ENCODE results near the gene CD300H. TPM values are rescaled to one million over a fixed set of nuclear protein-coding genes. Genes with fewer than 3 reads are reported as not detected.

The CD300H gene
- total RNA-seq, 1 experiment from 2014 or later: not detected

- Histone ChIP-seq H3K9me3 (ENCODE audit: low read length) (no peaks in the 10 kb centered on the region), H3K79me2 (ENCODE audit: low read length) (no peaks in the 10 kb centered on the region), H4K20me1 (ENCODE audit: low read length) (no peaks in the 10 kb centered on the region), H3K27ac (ENCODE audit: low read length) (no peak overlapping the region), H3F3A (ENCODE audit: low read length, unreplicated experiment) (no peaks in the 10 kb centered on the region), H2AFZ (ENCODE audit: low read length) (no peak overlapping the region), H3K9me2 (replicated peaks; ENCODE audit: low read length) (no peaks in the 10 kb centered on the region), H3K27me3 (ENCODE audit: low read length) (peaks cover 72% of the 10 kb centered on the region), H3K4me2 (ENCODE audit: low read length) (no peak overlapping the region), H3K9ac (ENCODE audit: low read length) (no peak overlapping the region), H3K4me3 (ENCODE audit: low read length) (no peak overlapping the region), H3K36me3 (ENCODE audit: low read depth, low read length) (no peaks in the 10 kb centered on the region), H3K4me1 (ENCODE audit: insufficient read depth, low read length) (no peaks in the 10 kb centered on the region)
- DNase-seq (no peak), ATAC-seq (no peak)
- no peak for TF ChIP-seq CTCF (conservative IDR thresholded peaks at IDR 0.05; ENCODE audit: low read depth, low read length)
- no peak for TF ChIP-seq EZH2phosphoT487 (IDR thresholded peaks at IDR 0.05; ENCODE audit: borderline replicate concordance, low read length)
- no peak for TF ChIP-seq EZH2 (IDR thresholded peaks at IDR 0.05; ENCODE audit: low read length, unreplicated experiment)
- POLR2A ChIA-PET (ENCODE audit: unreplicated experiment): no interaction called here
- CTCF ChIA-PET: no interaction called here
- no TSS peak for BruUV-seq (replicated peaks)
- intact Hi-C loops (cut with micrococcal nuclease): no loop called here
Observed at GRCh38 chr17:74529243-74529642, 38.1 kb downstream of the CD300H start.

- Histone ChIP-seq H3K4me1 (ENCODE audit: insufficient read depth, low read length) (no peaks in the 10 kb centered on the region), H3K79me2 (ENCODE audit: low read length) (no peaks in the 10 kb centered on the region), H4K20me1 (ENCODE audit: low read length) (no peaks in the 10 kb centered on the region), H3K36me3 (ENCODE audit: low read depth, low read length) (no peaks in the 10 kb centered on the region), H3K4me3 (ENCODE audit: low read length) (no peak overlapping the region), H3K4me2 (ENCODE audit: low read length) (no peak overlapping the region), H3K9me2 (replicated peaks; ENCODE audit: low read length) (no peaks in the 10 kb centered on the region), H2AFZ (ENCODE audit: low read length) (no peak overlapping the region), H3K9ac (ENCODE audit: low read length) (no peak overlapping the region), H3F3A (ENCODE audit: low read length, unreplicated experiment) (no peaks in the 10 kb centered on the region), H3K9me3 (ENCODE audit: low read length) (no peaks in the 10 kb centered on the region), H3K27ac (ENCODE audit: low read length) (no peak overlapping the region), H3K27me3 (ENCODE audit: low read length) (peaks cover 78% of the 10 kb centered on the region)
- intact Hi-C loops (cut with micrococcal nuclease): no loop called here
- ChIA-PET POLR2A (ENCODE audit: unreplicated experiment) (no interaction called here), CTCF (no interaction called here)
- no peak for ATAC-seq
- no peak for DNase-seq
- no peak for TF ChIP-seq EZH2 (IDR thresholded peaks at IDR 0.05; ENCODE audit: low read length, unreplicated experiment)
- no peak for TF ChIP-seq CTCF (conservative IDR thresholded peaks at IDR 0.05; ENCODE audit: low read depth, low read length)
- no peak for TF ChIP-seq EZH2phosphoT487 (IDR thresholded peaks at IDR 0.05; ENCODE audit: borderline replicate concordance, low read length)
- no TSS peak for BruUV-seq (replicated peaks)
Observed at GRCh38 chr17:74528491-74529199, 38.7 kb downstream of the CD300H start.

GRCh38 chr17:74527756-74528155, 39.6 kb downstream of the CD300H start:
- H4K20me1 ChIP-seq (ENCODE audit: low read length): no peaks in the 10 kb centered on the region
- H3K4me2 ChIP-seq (ENCODE audit: low read length): no peak overlapping the region
- no peak for TF ChIP-seq EZH2 (IDR thresholded peaks at IDR 0.05; ENCODE audit: low read length, unreplicated experiment)
- TF ChIP-seq EZH2phosphoT487 (IDR thresholded peaks at IDR 0.05; ENCODE audit: borderline replicate concordance, low read length): no peak
- TF ChIP-seq CTCF (conservative IDR thresholded peaks at IDR 0.05; ENCODE audit: low read depth, low read length): no peak
- H3K9me3 ChIP-seq (ENCODE audit: low read length): no peaks in the 10 kb centered on the region
- ChIA-PET POLR2A (ENCODE audit: unreplicated experiment) (no interaction called here), CTCF (no interaction called here)
- H3K9me2 ChIP-seq (replicated peaks; ENCODE audit: low read length): no peaks in the 10 kb centered on the region
- no peaks in the 10 kb centered on the region for H3K4me1 ChIP-seq (ENCODE audit: insufficient read depth, low read length)
- no peaks in the 10 kb centered on the region for H3F3A ChIP-seq (ENCODE audit: low read length, unreplicated experiment)
- ATAC-seq (no peak), DNase-seq (no peak)
- no peak overlapping the region for H3K27ac ChIP-seq (ENCODE audit: low read length)
- H3K36me3 ChIP-seq (ENCODE audit: low read depth, low read length): no peaks in the 10 kb centered on the region
- peaks cover 87% of the 10 kb centered on the region for H3K27me3 ChIP-seq (ENCODE audit: low read length)
- intact Hi-C loops (cut with micrococcal nuclease): no loop called here
- H3K79me2 ChIP-seq (ENCODE audit: low read length): no peaks in the 10 kb centered on the region
- no TSS peak for BruUV-seq (replicated peaks)
- H3K9ac ChIP-seq (ENCODE audit: low read length): no peak overlapping the region
- no peak overlapping the region for H3K4me3 ChIP-seq (ENCODE audit: low read length)
- H2AFZ ChIP-seq (ENCODE audit: low read length): no peak overlapping the region

Data from PC-3 (cell line).